CD4-positive, alpha-beta T cell (primary cell): ENCODE measurements around the gene BRINP2. TPM values are rescaled to one million over a fixed set of nuclear protein-coding genes. Genes with fewer than 3 reads are reported as not detected.

Experiments
- ATAC-seq: fragments of 200-7000 bp; cut with Tn5 transposase; one replicate; pipeline ENCODE4 v1.10.0; 2022; ENCODE audit warnings: mild to moderate bottlenecking; ENCODE audit not compliant: poor library complexity
- CTCF ChIA-PET: fragments of 350-600 bp; sonication (Branson Sonifier 250); formaldehyde crosslinking; loops from one replicate; lab custom pipeline; 2021; ENCODE audit warnings: antibody characterized with exemption, inconsistent platforms; lab: Charles Lee
- POLR2A ChIA-PET: fragments of 350-600 bp; sonication (Branson Sonifier 250); formaldehyde crosslinking; loops from one replicate; lab custom pipeline; 2021; ENCODE audit warnings: antibody characterized with exemption, inconsistent platforms; lab: Charles Lee
- DNase-seq, 14 experiments: peaks; one replicate each; pipeline ENCODE4 v3.0.0-alpha.2; 2013 to 2020; ENCODE audit warnings: mixed read lengths in 2 of 14
- H3K27ac ChIP-seq, 2 donors: one replicate each; pipeline versions ENCODE4 v1.5.1 to v1.7.0; 2013; ENCODE audit warnings: low read length in 2 of 2, low read depth in 1 of 2, mild to moderate bottlenecking in 1 of 2
- H3K27me3 ChIP-seq, 2 experiments: 1 replicate in 1 of 2; 2 replicates in 1 of 2; pipeline versions ENCODE4 v1.6.1 to v1.7.0; 2013; ENCODE audit warnings: low read length in 2 of 2, control low read depth in 1 of 2, mild to moderate bottlenecking in 1 of 2, moderate library complexity in 1 of 2; ENCODE audit not compliant: insufficient read depth in 2 of 2, control insufficient read depth in 1 of 2
- H3K36me3 ChIP-seq: one replicate; pipeline ENCODE4 v1.6.1; 2013; ENCODE audit warnings: low read length, control low read depth; ENCODE audit not compliant: insufficient read depth
- H3K4me1 ChIP-seq: one replicate; pipeline ENCODE4 v1.6.1; 2013; ENCODE audit warnings: low read length, control low read depth; ENCODE audit not compliant: insufficient read depth
- H3K4me3 ChIP-seq: one replicate; pipeline ENCODE4 v1.5.1; 2013; ENCODE audit warnings: mild to moderate bottlenecking, low read length, moderate library complexity
- H3K9me3 ChIP-seq, 2 experiments: 1 replicate in 1 of 2; 2 replicates in 1 of 2; pipeline versions ENCODE4 v1.6.1 to v1.7.0; 2013; ENCODE audit warnings: low read length in 2 of 2, mild to moderate bottlenecking in 2 of 2, control low read depth in 1 of 2, moderate library complexity in 1 of 2; ENCODE audit not compliant: control insufficient read depth in 1 of 2, insufficient read depth in 1 of 2
- H3K27ac Mint-ChIP-seq: one replicate; pipeline ENCODE4 v1.8.0; 2020; ENCODE audit warnings: mixed read lengths
- H3K27me3 Mint-ChIP-seq: one replicate; pipeline ENCODE4 v1.8.0; 2021; ENCODE audit warnings: mixed read lengths
- H3K36me3 Mint-ChIP-seq: one replicate; pipeline ENCODE4 v1.8.0; 2021; ENCODE audit warnings: low read depth, mixed read lengths
- H3K4me1 Mint-ChIP-seq: one replicate; pipeline ENCODE4 v1.8.0; 2021; ENCODE audit warnings: low read depth, mixed read lengths
- H3K4me3 Mint-ChIP-seq: one replicate; pipeline ENCODE4 v1.8.0; 2020; ENCODE audit warnings: mild to moderate bottlenecking, mixed read lengths
- H3K9me3 Mint-ChIP-seq: one replicate; pipeline ENCODE4 v1.8.0; 2020; ENCODE audit warnings: mixed read lengths
- CTCF ChIP-seq: fragments of 200-600 bp; IDR thresholded peaks from one replicate; pipeline ENCODE4 v1.8.0; 2022; ENCODE audit warnings: antibody characterized with exemption, mild to moderate bottlenecking
- intact Hi-C, 2 experiments: fragments of 100-400 bp; cut with DNase I in 1 of 2; cut with micrococcal nuclease in 1 of 2; formaldehyde crosslinking; loops; one replicate each; pipeline versions ENCODE4 v1.15.1 to v1.9.0; 2023 to 2025; cut with DNase I, micrococcal nuclease
- total RNA-seq, 174 experiments: library from RNA in 2 of 174; stranded (reverse) in 2 of 174; gene quantifications; one replicate each; pipeline ENCODE4 v1.2.3 and lab custom pipeline; 2021 to 2026

The BRINP2 gene
- total RNA-seq, 2 experiments from 2014 or later = not detected

- H3K27me3 Mint-ChIP-seq = no peaks in the 10 kb centered on the region
Measured at GRCh38 chr1:177309880-177310279, 139.1 kb downstream of the BRINP2 start.

GRCh38 chr1:177310326-177310725, 139.6 kb downstream of the BRINP2 start:
- H3K36me3 Mint-ChIP-seq = no peaks in the 10 kb centered on the region
- H3K27ac Mint-ChIP-seq = no peak overlapping the region
- H3K36me3 ChIP-seq = no peaks in the 10 kb centered on the region
- no peaks in the 10 kb centered on the region for H3K4me1 ChIP-seq
- H3K4me1 Mint-ChIP-seq = no peaks in the 10 kb centered on the region
- intact Hi-C loops = no loop called here
- DNase-seq (no peak), ATAC-seq (no peak)
- CTCF ChIA-PET = no interaction called here
- no peaks in the 10 kb centered on the region for H3K27me3 ChIP-seq
- no peaks in the 10 kb centered on the region for H3K27me3 Mint-ChIP-seq
- H3K4me3 Mint-ChIP-seq = no peak overlapping the region
- peaks cover 3% of the 10 kb centered on the region for H3K9me3 Mint-ChIP-seq
- TF ChIP-seq CTCF = no peak
- no peaks in the 10 kb centered on the region for H3K9me3 ChIP-seq
- H3K27ac ChIP-seq = no peak overlapping the region
- H3K4me3 ChIP-seq = no peak overlapping the region
- POLR2A ChIA-PET = no interaction called here

More at GRCh38 chr1:177309880-177310279, 139.1 kb downstream of the BRINP2 start:
- no peak for DNase-seq
- H3K36me3 ChIP-seq = no peaks in the 10 kb centered on the region
- Mint-ChIP-seq H3K36me3 (no peaks in the 10 kb centered on the region), H3K4me1 (no peaks in the 10 kb centered on the region), H3K9me3 (peaks cover 3% of the 10 kb centered on the region), H3K27ac (no peak overlapping the region), H3K4me3 (no peak overlapping the region)
- no peak overlapping the region for H3K4me3 ChIP-seq
- no peaks in the 10 kb centered on the region for H3K9me3 ChIP-seq
- no peak overlapping the region for H3K27ac ChIP-seq
- H3K4me1 ChIP-seq = no peaks in the 10 kb centered on the region
- POLR2A ChIA-PET = no interaction called here
- CTCF ChIA-PET = no interaction called here
- no peak for ATAC-seq
- no peaks in the 10 kb centered on the region for H3K27me3 ChIP-seq
- intact Hi-C loops = no loop called here
- no peak for TF ChIP-seq CTCF

- Histone ChIP-seq H3K9me3 (no peaks in the 10 kb centered on the region), H3K27ac (no peak overlapping the region), H3K4me1 (no peaks in the 10 kb centered on the region), H3K36me3 (no peaks in the 10 kb centered on the region), H3K4me3 (no peak overlapping the region), H3K27me3 (no peaks in the 10 kb centered on the region)
- H3K4me3 Mint-ChIP-seq = no peak overlapping the region
- no peaks in the 10 kb centered on the region for H3K27me3 Mint-ChIP-seq
- ChIA-PET CTCF (no interaction called here), POLR2A (no interaction called here)
- no peaks in the 10 kb centered on the region for H3K4me1 Mint-ChIP-seq
- no peak for DNase-seq
- ATAC-seq = no peak
- no peaks in the 10 kb centered on the region for H3K36me3 Mint-ChIP-seq
- intact Hi-C loops = no loop called here
- H3K9me3 Mint-ChIP-seq = peaks cover 5% of the 10 kb centered on the region
- H3K27ac Mint-ChIP-seq = no peak overlapping the region
- TF ChIP-seq CTCF = no peak
Measured at GRCh38 chr1:177311111-177311510, 140.4 kb downstream of the BRINP2 start.
